GM18511 (cell line): ENCODE measurements around the gene LRP1-AS.

Source experiments
- ATAC-seq: cut with Tn5 transposase; IDR thresholded peaks from one replicate; pipeline ENCODE4 v1.9.1; 2021; ENCODE audit warnings: mild to moderate bottlenecking, moderate library complexity; ENCODE audit not compliant: unreplicated experiment

LRP1-AS gene

DNA sequence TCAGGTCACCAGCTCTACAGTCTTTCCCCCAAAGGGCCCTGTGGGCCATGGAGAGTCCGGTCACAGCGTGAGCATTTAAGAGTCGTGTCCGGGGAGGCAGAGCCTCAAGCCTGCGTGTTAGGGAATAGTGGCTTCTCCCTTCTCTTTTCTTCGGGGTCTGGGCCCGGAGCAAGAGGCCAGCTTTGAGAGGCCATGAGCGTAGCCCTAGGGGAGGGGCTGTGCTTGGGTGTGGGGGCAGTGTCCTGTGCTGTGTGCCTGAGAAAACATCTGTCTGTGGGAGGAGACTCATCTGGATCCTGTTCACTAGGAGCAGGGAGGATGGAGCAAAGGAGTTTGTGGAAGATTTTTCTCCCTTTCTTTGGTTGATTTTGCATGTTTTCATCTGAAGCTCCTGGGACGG is 5.3 kb downstream of the LRP1-AS start:
- ATAC-seq, result no peak

DNA sequence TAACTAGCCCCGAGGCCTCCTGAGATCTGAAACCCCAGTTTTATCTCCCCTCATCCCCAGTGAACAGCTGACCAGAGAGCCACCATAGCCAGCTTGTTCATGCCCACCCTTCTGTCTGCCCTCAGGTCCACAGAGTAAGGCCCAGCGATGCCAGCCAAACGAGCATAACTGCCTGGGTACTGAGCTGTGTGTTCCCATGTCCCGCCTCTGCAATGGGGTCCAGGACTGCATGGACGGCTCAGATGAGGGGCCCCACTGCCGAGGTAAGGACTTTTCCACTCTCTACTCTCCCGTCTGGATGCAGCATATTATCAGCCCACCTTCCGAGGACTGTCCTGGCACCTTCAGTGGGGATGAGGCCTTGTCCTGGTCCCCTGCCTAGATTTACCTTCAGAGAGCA is 6.2 kb downstream of the LRP1-AS start:
- no peak for ATAC-seq

DNA sequence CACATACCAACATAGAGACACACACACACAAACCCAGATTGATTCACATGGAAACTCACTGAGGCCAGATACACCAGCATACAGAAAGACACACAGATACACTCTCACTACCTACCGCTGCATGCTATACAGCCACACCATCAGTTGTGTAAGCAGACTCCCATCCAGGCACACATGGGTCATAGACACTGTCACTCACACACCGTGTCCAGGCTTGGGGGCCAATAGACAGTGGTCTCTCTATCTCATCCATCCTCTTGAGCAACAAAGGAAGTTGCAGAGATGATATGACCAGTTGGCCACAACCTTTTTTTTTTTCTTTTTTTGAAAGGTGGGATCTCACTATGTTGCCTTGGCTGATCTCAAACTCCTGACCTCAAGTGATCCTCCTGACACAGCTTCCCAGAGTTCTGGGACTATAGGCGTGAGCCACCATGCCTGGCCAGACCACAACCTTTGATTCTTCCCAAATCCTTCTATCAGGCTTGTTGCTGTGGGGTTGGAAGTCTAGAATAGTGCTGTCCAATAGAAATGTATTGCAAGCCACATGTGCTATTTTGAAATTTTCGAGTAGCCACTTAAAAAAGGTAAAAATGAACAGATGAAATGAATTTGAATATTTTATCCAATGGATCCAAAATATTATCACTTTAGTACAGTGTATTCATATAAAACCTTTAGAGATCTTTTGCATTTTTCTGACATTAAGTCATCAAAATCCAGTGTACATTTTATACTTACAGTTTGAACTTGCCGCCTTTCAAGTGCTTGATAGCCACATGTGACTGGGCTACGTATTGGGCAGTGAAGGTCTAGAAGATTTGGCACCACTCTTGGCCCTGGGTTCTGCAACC is 7.4 kb downstream of the LRP1-AS start:
- ATAC-seq, result no peak

DNA sequence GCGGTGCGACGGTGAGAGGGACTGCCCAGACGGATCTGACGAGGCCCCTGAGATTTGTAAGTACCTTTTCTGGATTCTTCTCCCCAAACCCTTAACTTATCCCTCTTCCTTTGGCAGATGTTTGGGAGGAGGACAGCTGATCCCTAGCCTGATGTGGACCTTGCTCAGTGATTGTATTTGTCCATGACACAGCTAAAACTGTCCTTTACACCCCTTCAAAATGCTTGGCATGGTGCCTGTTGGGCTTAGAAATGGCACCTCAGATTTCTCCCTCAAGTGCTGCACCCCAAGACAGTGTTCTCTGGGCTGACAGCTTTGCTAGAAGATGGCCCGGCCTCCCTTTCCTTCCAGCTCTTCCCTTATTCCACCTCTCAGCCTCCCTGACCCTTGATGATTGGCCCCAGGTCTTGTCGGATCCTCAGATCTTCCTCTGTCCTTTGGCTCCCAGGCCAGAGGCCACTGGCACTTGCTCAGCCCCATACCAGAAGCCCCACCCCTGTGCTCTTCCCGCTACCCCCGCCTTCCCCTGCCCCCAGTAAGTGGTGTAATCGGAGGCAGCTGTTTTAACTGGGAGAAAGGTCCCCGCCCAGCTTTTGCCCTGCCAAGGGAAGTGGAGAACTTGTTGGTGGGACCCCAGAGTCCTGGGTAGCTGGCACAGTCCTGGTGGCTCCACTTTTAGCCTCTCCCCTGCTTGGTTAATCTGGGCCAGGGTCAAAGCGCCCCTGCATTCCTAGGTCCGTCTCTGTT is 8.7 kb downstream of the LRP1-AS start:
- ATAC-seq, result no peak

DNA sequence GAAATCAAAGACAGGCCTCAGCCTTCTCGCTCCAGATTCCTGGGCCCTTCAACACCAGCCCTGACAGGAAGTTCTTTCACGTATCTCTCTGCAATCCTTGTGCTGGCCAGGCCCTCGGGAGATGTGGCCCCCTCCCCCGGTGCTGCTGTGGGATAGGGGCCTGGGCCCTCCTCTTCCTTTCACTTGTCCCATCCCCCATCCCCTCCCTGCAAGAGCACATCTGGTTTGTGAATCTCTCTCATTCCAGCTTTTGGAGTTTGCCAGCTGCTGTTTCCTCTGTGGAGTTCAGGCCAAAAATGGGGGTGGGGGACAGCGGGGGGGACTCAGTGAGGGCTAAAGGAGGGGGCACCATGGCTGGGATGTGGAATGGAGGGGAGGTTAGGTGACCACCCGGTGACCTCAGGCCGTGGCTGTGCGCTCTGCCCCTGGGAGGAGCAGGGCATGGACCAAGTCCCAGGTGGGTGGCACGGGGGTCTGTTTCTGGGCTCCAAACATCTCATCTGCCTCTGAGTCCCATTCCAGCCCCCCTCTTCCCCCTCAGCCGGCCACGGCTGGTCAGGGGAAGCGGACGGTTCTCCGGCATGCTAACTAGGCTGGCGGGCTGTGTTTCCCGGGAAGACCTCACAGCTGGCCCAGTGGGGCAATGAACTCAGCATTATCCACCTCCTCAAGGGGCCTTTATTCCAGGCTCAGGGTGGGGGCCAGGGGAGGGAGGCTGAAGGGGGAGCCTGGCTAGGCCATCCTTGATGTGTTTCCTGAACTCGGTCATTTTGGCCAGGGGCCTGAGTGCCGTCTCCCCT is 11.7 kb downstream of the LRP1-AS start:
- ATAC-seq, result no peak

DNA sequence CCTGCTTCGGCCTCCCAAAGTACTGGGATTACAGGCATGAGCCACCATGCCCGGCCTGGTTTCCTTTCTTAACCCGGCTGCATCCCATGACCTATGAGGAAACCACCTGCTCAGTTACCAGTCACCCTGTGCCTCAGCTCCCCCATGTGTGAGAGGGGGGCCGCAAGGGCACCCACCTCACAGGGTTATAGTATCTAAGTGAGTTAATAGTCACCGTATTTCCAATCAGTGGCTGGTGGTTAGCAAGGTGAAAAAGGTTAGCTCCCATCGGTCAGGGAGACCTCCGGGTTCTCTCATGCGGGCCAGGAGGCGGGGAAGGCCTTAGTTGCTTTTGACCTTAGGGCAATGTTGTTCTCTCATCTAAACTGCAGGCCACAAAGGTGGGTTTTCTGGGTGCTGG is 12.5 kb downstream of the LRP1-AS start:
- ATAC-seq, result no peak

DNA sequence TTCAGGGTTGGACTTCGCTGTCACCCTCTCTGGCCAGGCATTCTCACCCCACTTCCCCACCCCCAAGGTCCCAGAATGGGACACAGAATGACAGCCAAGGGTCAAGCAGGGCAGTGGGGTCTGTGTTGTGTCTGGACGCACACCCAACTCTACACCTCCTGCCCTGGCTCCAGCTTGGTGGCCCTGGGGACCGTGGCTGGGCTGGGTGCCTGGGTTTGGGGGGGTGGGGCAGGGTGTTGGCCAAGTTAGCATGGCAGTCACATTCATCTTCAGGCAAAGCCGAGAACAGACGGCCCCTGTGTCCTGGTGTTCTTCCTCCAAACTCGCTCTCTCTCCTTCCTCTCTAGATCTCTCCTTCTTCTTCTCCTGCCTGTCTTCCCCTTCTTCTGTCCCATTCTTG is 13.5 kb downstream of the LRP1-AS start:
- no peak for ATAC-seq

DNA sequence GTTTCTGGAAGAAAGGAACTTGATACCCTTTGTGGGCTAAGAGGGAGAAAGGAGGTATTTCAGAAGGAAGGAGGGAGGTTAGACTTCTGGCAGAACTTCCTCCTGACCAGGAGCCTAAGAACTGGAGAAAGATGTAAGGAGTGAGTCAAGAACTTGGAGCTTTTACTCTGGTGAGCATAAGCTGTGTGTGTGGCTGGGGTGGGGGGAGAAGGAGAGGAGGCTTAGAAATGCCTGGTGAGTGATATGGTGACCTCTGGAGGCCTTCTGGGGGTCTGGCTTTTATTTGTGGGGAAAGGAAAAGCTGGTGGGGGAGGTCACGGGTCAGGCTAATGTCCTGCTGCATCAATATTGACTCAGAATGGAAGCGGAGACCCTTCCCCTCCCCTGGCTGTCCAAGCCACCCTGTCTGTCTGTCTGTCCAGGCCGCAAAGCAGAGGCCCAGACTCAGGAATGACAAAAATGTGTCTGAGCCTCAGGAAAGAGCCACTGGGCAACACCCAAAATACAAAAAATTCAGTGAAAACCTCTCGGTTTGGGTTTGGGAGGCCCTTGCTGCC is 14.3 kb downstream of the LRP1-AS start:
- no peak for ATAC-seq

DNA sequence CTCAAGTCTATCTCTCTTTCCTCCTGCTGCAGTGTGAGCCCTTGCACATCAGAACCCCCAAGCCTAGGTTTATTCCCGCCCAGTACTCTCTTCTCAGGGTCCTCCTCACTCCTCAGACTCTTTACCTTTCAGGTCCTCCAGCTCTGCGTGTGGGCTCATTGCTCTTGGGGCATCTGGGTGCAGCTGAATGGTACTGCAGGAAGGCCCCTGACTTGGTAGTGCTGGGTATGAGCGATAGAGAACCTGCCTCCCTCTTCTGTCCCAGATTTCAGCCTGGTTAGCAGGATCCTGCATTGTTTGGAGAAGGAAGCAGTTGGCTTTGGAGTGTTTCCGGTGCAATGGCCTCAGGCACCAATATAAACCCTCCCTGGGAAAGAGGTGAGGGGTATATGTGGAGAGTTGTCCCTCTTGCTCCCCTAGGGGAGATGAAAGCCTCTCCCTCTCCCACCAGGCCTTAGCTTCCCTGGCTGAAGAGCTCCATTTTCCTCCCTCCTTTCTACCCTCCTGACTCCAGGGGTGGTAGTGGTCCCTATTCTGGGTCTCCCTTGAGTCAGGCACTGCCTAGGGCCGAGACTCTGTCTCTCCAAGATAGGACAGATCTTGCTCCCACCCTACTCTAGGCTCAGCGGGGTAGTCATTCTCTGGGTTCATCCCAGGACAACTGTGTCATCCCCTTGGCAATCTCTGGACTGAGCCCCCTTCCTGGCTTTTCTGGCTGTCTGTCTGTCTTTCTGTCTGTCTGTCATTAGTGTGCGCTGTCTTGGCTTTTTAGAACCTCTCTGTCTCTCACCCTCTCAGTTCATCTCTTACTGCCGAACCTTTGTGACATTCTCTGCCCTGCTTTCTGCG is 15.3 kb downstream of the LRP1-AS start:
- ATAC-seq, result no peak

DNA sequence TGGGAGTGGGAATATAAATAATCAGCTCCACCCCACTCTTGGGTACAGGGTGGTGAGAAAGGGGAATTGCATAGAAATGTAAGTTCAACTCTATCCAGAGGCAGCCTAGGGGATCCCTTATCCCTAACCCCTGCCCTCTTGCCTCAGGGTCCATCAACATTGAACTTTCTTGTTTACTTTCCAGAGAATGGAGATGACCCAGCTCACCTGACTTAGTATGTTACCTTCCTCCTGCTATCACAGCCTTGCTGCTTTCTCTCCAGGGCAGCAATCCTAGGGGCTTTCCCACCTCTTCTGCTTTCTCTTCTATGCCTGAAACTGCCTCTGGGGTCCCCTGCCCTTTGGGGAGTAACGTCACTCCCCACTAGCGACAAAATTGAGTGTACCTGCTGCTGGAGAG is 16.5 kb downstream of the LRP1-AS start:
- no peak for ATAC-seq

DNA sequence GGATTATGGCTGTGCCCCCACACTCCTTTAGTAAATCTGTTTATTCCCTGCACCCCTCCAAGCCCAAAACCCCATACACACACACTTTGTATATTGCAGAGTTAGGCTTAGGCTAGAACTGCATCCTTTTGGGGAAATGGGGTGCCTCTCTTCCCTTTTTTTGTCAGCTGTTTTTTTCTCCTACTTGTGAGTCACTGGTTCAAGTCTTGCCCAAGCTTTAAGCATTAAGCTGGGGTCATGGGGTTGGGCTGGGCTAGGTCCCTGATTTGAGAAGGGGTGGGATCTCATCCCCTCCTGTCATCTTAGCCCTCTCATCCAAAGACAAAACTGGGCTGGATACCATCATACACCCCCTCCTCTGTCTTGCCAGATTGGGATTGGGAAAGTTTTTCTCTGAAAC is 17.5 kb downstream of the LRP1-AS start:
- ATAC-seq, result no peak

DNA sequence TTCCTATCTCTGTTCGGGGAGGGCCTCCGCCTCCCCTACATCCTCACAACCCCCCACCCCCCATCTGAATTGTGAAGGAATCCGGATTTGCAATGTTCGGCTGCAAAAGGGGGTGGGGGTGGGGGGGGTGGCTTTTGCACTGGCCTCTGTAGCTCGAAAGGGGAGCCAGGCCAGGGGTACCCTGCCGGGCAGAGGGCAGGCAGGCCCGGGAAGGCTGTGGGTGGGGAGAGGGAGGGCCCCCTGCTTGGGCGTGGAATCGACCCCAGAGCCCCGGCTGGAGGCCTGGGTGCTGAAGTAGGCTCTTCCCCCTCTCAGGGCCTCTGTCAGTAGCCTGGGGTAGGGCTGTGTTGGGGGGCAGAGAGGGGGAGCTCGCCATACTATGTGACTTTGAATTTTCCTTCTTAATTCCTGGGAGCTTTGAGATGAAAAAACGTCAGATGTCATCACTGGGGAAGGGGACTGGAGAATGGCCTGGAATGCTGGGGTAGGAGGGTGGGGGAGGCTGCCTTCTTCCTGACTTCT is 18.0 kb downstream of the LRP1-AS start:
- no peak for ATAC-seq

DNA sequence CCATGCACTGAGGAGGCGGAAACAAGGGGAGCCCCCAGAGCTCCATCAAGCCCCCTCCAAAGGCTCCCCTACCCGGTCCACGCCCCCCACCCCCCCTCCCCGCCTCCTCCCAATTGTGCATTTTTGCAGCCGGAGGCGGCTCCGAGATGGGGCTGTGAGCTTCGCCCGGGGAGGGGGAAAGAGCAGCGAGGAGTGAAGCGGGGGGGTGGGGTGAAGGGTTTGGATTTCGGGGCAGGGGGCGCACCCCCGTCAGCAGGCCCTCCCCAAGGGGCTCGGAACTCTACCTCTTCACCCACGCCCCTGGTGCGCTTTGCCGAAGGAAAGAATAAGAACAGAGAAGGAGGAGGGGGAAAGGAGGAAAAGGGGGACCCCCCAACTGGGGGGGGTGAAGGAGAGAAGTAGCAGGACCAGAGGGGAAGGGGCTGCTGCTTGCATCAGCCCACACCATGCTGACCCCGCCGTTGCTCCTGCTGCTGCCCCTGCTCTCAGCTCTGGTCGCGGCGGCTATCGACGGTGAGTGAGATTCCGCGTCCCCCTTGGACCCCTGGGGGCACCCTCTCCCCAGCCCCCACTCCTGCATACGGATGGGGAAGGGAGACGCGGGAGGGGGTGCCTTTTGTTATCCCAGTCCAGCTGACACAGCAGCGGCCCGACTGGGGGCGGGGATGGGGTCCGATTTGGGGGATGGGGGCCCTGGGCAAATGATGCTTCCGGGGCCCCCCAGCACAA is 18.7 kb downstream of the LRP1-AS start:
- no peak for ATAC-seq

DNA sequence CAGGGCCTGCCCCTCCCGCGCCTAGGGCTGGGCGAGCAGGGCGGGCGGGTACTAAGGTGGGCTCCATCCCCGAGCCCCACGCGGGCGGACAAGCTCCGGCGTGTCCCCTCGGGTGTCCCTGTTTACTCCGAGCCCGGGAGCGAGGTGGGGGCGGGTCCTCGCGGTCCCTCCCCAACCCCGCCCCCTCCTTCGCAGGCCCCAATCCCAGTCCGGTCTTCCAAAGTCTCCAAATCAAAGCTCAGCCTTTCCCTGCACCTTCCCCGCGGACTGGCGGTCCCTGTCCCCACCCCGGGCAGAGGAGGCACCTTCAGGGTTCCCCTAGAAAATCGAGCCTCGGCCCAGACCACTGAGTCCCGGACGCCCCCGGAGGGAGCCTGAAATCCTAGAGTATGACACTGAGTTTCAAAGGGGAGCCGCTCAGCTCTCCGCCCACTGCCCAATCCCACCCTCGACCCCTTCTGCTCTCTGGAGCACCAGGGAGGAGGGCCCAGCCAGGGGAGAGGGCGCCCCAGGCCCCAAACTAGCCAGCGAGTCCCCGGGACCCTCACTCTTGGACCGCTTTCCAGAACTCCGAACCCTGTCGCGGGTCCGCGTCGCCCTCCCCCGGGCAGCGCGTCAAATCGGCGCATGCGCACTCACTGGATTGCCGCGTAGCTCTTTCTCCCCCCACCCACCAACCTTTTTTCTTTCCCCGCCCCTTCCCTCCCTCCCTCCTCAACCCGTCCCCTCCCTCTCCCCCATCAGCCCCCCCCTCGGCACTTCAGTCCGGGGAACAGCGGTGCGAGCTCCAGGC is 19.5 kb downstream of the LRP1-AS start, which contains the start of gene LRP1:
Gene LRP1 (plus strand): TSS at position 758 of the 793 bp plus-strand sequence. CDS start 482 bp downstream, outside the sequence.
- ATAC-seq, result peak; percentile 42

DNA sequence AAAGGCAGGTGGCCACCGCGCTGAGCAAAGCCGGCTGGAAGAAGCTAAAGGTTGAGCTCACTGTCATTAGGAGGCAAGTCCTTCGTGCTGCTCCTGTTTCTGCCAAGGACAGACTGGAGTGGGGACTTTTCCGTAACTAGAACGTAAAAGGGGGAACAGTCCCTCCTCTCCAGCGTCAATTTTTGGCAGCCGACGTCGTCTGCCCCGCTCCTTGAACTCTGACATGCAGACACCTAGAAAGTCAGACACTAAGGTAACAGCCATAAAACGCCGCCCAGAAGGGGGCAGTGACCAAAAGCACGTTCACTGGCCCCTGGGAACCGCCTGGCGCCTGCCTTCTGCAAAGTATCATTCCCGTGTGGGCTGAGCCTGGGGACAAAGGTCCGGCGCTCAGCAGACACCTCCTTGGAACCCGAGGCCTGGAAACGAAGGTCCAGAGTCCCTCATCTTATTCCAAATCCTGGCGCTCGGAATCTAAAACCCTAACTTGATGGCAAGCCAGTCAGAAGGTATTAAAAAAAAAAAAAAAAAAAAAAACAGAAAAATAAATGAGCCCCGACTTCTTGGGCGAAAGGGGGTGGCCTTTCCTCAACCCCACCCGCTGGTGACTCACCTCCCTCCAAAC is 20.2 kb downstream of the LRP1-AS start:
- peak; percentile 68 for ATAC-seq

DNA sequence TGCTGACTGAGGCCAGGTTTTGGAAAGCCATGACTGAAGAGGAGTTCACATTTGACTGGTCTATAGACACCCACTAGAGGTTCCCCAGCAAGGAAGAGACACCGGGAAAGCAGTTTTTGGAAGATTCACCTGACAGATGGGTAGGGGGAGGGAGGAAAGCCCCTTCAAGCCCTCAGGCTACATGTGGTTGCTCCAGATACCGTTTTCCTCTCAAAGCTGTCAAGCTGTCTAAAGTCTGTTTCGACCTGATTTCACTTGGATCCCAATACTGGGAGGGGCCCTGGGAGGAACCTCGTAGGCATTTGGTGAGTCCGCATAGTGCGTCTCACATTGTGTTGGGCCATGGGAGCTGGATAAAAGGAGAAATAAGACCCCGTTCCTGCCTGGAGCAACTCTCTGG is 20.9 kb downstream of the LRP1-AS start:
- no peak for ATAC-seq

DNA sequence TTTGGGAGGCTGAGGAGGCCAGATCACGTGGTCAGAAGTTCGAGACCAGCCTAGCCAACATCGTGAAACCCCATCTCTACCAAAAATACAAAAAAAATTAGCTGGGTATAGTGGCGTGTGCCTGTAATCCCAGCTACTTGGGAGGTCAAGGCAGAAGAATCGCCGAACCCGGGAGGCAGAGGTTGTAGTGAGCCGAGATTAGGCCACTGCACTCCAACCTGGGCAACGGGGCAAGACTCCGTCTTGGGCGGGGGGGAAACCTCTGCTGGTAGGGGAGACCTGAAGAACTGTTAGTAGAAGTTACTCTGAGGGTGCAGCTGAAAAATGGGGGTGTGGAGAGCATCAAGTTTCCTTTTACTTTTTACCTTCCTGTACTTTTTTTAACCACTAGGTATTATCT is 21.4 kb downstream of the LRP1-AS start:
- no peak for ATAC-seq

DNA sequence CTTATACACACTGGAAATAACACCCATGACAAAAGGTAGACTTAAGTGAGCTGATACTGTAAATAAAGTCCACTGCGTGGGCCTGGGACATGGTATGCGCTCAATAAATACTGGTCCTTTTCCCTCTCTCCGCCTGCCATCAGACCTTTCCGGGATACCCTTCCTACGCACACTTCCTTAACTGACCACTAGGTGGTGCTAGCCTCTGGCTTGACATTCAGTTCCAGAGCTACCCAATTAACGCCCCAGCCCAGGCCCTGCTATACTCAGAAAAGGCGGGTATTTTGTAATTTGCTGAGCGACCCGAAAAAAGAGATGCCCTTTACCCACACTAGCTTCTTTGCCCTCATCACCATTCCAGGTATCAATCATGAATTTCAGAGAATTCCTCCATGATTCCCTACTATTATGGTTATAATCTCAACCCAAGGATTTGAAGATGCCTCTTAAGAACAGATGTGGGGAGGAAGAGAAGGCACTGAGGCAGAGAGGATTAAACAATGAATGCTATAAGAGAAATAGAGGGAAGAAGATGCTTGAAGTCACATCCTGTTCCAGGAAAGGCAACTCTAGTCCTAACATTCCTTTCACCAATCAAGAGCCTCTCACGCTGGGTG is 23.1 kb downstream of the LRP1-AS start:
- ATAC-seq, result no peak
